PFSK-1 (cell line): ENCODE measurements around the gene NR1D2.

Source experiments
- FOXP2 ChIP-seq: optimal IDR thresholded peaks from 2 replicates; pipeline ENCODE3; 2011; ENCODE audit warnings: borderline replicate concordance, control low read depth, inconsistent platforms; ENCODE audit not compliant: insufficient read depth; ENCODE audit errors: extremely low read length, extremely low read depth
- POLR2AphosphoS5 ChIP-seq: IDR thresholded peaks from 2 replicates; pipeline ENCODE4 v1.6.1; 2012; ENCODE audit warnings: low read depth, mild to moderate bottlenecking, control low read depth, low read length, moderate library complexity
- SIN3A ChIP-seq: IDR thresholded peaks from 2 replicates; pipeline ENCODE4 v1.6.1; 2012; ENCODE audit warnings: mild to moderate bottlenecking, low read length, moderate library complexity, borderline replicate concordance; ENCODE audit not compliant: insufficient read depth
- TAF1 ChIP-seq: IDR thresholded peaks from 2 replicates; pipeline ENCODE4 v1.6.1; 2012; ENCODE audit warnings: low read length, control low read depth, borderline replicate concordance; ENCODE audit not compliant: insufficient read depth
- TF ChIP-seq, protein P1 (sequence below), 2 experiments: IDR thresholded peaks; 2 replicates each; pipeline versions ENCODE4 v1.6.1 to v1.8.0; 2011 to 2012; ENCODE audit warnings: low read depth in 2 of 2, low read length in 2 of 2, control low read depth in 1 of 2, inconsistent platforms in 1 of 2, mild to moderate bottlenecking in 1 of 2, moderate library complexity in 1 of 2; ENCODE audit not compliant: insufficient read depth in 1 of 2

DNA sequence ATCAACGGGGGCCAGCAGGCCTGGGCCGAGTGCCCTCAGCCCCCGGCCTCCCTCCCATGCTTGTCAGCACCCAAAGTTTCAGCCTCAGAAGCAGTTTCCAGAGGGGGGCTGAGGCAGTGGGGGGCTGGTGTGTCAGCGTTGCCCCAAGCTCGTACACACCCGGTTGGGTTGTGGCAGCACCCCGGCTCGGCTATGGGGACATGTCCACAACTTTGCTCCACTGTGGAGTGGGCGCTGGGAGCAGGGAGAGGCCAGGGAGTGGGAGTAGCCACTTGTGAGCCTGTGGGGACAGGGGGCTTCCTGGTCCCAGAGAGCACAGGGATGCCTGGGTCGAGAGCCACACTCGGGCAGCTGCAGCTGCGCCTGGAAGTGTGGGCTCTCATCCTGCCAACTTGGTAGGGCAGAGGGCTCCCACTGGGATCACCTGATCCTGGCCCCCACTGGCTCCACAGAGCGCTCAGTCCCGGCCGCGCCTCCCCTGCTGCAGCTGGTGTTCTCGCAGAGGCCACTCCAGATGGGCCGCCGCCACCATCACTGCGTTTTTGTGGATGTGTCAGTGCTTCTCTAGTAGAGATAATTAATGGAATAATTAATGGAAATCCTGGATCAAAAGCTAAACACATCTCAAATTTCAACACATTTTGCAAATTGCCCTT is 75.1 kb downstream of the NR1D2 start:
- no peak for TF ChIP-seq POLR2AphosphoS5
- TF ChIP-seq, protein P1, sequence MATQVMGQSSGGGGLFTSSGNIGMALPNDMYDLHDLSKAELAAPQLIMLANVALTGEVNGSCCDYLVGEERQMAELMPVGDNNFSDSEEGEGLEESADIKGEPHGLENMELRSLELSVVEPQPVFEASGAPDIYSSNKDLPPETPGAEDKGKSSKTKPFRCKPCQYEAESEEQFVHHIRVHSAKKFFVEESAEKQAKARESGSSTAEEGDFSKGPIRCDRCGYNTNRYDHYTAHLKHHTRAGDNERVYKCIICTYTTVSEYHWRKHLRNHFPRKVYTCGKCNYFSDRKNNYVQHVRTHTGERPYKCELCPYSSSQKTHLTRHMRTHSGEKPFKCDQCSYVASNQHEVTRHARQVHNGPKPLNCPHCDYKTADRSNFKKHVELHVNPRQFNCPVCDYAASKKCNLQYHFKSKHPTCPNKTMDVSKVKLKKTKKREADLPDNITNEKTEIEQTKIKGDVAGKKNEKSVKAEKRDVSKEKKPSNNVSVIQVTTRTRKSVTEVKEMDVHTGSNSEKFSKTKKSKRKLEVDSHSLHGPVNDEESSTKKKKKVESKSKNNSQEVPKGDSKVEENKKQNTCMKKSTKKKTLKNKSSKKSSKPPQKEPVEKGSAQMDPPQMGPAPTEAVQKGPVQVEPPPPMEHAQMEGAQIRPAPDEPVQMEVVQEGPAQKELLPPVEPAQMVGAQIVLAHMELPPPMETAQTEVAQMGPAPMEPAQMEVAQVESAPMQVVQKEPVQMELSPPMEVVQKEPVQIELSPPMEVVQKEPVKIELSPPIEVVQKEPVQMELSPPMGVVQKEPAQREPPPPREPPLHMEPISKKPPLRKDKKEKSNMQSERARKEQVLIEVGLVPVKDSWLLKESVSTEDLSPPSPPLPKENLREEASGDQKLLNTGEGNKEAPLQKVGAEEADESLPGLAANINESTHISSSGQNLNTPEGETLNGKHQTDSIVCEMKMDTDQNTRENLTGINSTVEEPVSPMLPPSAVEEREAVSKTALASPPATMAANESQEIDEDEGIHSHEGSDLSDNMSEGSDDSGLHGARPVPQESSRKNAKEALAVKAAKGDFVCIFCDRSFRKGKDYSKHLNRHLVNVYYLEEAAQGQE (IDR thresholded peaks at IDR 0.05; ENCODE audit: insufficient read depth in 1 of 2, low read depth in 2 of 2, low read length in 2 of 2), result no peak
- TF ChIP-seq TAF1, result no peak
- no peak for TF ChIP-seq SIN3A
- no peak for TF ChIP-seq FOXP2
